Nephron progenitor cell (in vitro differentiated cells): ENCODE results near the gene AQP5.

ENCODE experiments used
- DNase-seq: peaks from one replicate; pipeline ENCODE4 v3.0.0; 2021
- H3K27ac Mint-ChIP-seq: 2 replicates; pipeline ENCODE4 v1.8.0; 2021; ENCODE audit warnings: mild to moderate bottlenecking, moderate library complexity, mixed read lengths
- H3K27me3 Mint-ChIP-seq: 2 replicates; pipeline ENCODE4 v1.8.0; 2021; ENCODE audit warnings: mild to moderate bottlenecking, low read depth, mixed read lengths; ENCODE audit not compliant: poor library complexity
- H3K36me3 Mint-ChIP-seq: 2 replicates; pipeline ENCODE4 v1.8.0; 2021; ENCODE audit warnings: low read depth, mixed read lengths
- H3K4me1 Mint-ChIP-seq: 2 replicates; pipeline ENCODE4 v1.8.0; 2021; ENCODE audit warnings: mixed read lengths
- H3K4me3 Mint-ChIP-seq: 2 replicates; pipeline ENCODE4 v1.8.0; 2021; ENCODE audit warnings: mild to moderate bottlenecking, moderate library complexity, mixed read lengths
- H3K9me3 Mint-ChIP-seq: 2 replicates; pipeline ENCODE4 v1.8.0; 2021; ENCODE audit warnings: mild to moderate bottlenecking, moderate library complexity, mixed read lengths
- TF ChIP-seq, protein P1 (sequence below): fragments of 200-600 bp; sonication (generic); IDR thresholded peaks from 2 replicates; pipeline ENCODE4 v1.5.0; 2021; ENCODE audit warnings: antibody characterized with exemption

Gene AQP5

DNA sequence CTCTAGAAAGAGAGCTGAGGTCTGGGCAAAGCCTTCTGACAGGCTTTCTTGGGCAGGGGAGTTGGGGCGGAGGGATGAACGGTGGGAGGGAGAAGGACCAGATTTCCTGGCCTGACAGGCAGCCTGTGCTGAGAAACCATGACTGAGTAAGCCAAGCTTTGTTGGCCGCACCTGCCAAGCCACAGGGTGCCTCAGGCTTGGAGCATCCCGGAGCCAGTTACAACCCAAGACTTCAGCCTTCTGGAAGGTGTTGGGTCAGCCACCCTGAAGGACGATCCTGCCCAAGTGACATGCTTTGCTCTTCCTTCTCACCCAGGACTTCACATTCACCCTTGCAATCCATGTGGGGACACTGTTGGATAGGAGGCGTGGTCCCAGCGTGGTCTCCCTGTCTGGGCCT is 32.1 kb upstream of the AQP5 start:
- TF ChIP-seq, protein P1, sequence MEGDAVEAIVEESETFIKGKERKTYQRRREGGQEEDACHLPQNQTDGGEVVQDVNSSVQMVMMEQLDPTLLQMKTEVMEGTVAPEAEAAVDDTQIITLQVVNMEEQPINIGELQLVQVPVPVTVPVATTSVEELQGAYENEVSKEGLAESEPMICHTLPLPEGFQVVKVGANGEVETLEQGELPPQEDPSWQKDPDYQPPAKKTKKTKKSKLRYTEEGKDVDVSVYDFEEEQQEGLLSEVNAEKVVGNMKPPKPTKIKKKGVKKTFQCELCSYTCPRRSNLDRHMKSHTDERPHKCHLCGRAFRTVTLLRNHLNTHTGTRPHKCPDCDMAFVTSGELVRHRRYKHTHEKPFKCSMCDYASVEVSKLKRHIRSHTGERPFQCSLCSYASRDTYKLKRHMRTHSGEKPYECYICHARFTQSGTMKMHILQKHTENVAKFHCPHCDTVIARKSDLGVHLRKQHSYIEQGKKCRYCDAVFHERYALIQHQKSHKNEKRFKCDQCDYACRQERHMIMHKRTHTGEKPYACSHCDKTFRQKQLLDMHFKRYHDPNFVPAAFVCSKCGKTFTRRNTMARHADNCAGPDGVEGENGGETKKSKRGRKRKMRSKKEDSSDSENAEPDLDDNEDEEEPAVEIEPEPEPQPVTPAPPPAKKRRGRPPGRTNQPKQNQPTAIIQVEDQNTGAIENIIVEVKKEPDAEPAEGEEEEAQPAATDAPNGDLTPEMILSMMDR = no peak
- Mint-ChIP-seq H3K36me3 (no peaks in the 10 kb centered on the region), H3K9me3 (peaks cover 3% of the 10 kb centered on the region), H3K4me3 (no peak overlapping the region), H3K27ac (no peak overlapping the region), H3K27me3 (peaks cover 19% of the 10 kb centered on the region), H3K4me1 (peaks cover 8% of the 10 kb centered on the region)
- DNase-seq = no peak

DNA sequence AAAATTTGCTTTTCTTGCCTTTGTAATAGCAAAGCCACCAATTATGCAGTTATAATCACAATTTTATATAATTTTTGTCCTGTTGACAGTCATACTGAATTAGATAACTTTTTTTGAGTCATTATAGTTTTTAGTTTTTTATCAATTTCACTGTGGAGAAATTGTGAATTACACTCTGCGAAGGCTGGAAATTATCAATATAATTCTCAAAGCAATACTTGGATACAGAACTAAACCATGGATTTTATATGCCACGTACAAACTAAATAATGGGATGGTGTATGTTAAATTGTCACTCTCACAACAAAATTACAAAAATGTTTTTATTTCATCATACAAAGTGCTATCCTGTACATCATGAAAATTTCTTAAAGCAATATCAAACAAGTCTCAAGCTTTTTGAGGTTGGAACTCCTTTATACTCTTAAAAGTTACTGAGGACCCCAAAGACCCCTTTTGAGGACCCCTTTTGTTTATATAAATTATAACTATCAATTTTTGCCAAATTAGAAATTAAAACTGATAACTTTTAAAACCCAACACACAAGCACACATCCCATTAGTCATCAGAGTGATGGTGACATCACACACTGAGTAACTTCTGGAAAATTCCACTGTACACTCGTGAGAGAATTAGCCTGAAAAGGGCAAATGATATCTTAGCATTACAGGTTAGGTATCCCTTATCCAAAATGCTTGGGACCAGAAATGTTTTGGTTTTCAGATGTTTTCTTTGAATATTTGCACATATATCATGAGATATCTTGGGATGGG is 31.0 kb upstream of the AQP5 start:
- peaks cover 20% of the 10 kb centered on the region for H3K27me3 Mint-ChIP-seq
- no peaks in the 10 kb centered on the region for H3K36me3 Mint-ChIP-seq
- no peak overlapping the region for H3K27ac Mint-ChIP-seq
- DNase-seq = no peak
- peaks cover 10% of the 10 kb centered on the region for H3K4me1 Mint-ChIP-seq
- TF ChIP-seq, protein P1 = no peak
- peaks cover 5% of the 10 kb centered on the region for H3K9me3 Mint-ChIP-seq
- no peak overlapping the region for H3K4me3 Mint-ChIP-seq

DNA sequence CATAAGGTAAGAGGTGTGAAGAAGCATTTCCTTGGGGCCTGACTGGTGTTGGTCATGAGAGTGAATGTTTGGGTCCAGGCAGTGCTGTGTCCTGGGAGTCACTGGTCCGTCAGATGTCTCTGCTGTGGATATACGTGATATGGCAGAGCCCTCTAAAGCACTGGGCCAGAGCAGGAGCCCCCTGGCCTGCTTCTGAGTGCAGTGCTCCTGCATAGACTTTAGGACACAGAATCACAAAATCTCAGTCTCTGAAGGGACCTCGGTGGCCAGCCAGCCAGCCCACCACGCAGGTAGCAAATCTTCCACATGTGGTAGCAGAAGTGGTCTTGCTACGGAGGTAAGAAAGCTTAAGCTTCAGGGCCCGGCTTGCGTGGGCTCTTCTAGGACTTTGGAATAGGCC is 29.6 kb upstream of the AQP5 start:
- Mint-ChIP-seq H3K9me3 (peaks cover 5% of the 10 kb centered on the region), H3K27ac (no peak overlapping the region), H3K4me3 (no peak overlapping the region), H3K4me1 (peaks cover 10% of the 10 kb centered on the region), H3K36me3 (no peaks in the 10 kb centered on the region), H3K27me3 (peaks cover 23% of the 10 kb centered on the region)
- DNase-seq = no peak
- TF ChIP-seq, protein P1 = no peak

DNA sequence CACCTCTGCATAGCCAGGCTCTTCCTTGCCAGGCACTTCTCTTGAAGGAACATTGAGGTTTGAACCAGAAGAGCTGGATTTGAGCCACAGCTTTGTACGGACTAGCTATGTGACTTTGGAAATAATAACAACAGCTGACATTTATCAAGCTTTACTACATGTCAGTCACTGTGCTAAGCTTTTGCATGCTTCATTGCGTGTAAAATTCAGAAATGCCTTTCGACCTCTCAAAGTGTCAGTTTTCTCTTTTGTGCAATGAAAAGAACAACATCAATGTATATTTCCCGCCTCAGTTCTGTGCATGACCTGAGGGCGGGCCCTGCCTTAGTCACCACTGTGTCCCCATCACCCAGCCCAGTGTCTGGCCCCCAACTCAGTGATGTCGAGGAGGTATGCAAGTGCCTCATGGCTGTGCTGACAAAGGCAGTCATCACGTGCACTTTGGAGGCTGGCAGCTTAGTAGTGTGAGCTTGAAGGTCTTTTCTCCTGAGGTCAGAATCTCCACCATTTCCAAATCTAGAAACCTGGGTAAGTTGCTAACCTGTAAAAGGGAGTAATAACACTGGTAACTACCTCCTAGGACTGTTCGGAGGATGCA is 29.0 kb upstream of the AQP5 start:
- no peak for DNase-seq
- Mint-ChIP-seq H3K27me3 (peaks cover 25% of the 10 kb centered on the region), H3K4me3 (no peak overlapping the region)

DNA sequence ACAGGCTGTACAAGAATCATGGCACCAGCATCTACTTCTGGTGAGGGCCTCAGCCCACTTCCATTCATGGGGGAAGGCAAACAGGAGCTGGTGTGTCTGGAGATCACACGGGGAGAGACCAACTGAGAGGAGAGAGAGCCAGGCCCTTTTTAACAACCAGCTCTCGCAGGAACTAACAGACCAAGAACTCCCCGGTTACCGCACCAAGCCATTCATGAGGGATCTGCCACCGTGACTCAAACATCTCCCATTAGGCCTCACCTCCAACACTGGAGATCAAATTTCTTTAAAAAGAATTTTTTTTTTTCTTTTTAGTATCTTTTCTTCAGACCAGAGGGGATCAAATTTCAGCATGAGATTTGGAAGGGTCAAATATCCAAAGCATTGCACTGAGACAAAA is 27.9 kb upstream of the AQP5 start:
- H3K4me3 Mint-ChIP-seq = no peak overlapping the region

More for the DNA sequence above, 29.0 kb upstream of the AQP5 start:
- peaks cover 5% of the 10 kb centered on the region for H3K9me3 Mint-ChIP-seq
- H3K27ac Mint-ChIP-seq = no peak overlapping the region
- TF ChIP-seq, protein P1 = no peak
- H3K4me1 Mint-ChIP-seq = peaks cover 10% of the 10 kb centered on the region
- no peaks in the 10 kb centered on the region for H3K36me3 Mint-ChIP-seq

More for the DNA sequence above, 27.9 kb upstream of the AQP5 start:
- Mint-ChIP-seq H3K27ac (no peak overlapping the region), H3K36me3 (no peaks in the 10 kb centered on the region), H3K9me3 (peaks cover 5% of the 10 kb centered on the region), H3K27me3 (peaks cover 20% of the 10 kb centered on the region), H3K4me1 (peaks cover 10% of the 10 kb centered on the region)
- DNase-seq = no peak
- TF ChIP-seq, protein P1 = no peak
